ENCODE measurements around the gene SETD5.

- no peak for TF ChIP-seq CTCF (IDR thresholded peaks at IDR 0.05)
- TF ChIP-seq POLR2A (IDR thresholded peaks at IDR 0.05) = no peak
- no peak for TF ChIP-seq POLR2AphosphoS5 (IDR thresholded peaks at IDR 0.05)
These were observed 102.2 kb downstream of the SETD5 start for GRCh38 chr3:9499455-9500107.
